Astrocyte of the hippocampus (primary cell): ENCODE data around the gene SEL1L3.

ENCODE experiments used
- DNase-seq: peaks from one replicate; pipeline ENCODE4 v3.0.0; 2011; ENCODE audit warnings: low read depth, low spot score

SEL1L3 gene

GRCh38 chr4:25750874-25751273 lies 111.9 kb downstream of the SEL1L3 start:
- no peak for DNase-seq

- DNase-seq, result peak; percentile 28
Observed at GRCh38 chr4:25749150-25749794, 113.5 kb downstream of the SEL1L3 start.

GRCh38 chr4:25743971-25744370 lies 118.8 kb downstream of the SEL1L3 start:
- DNase-seq, result no peak

GRCh38 chr4:25729564-25729963 lies 133.2 kb downstream of the SEL1L3 start:
- DNase-seq, result no peak

GRCh38 chr4:25728886-25729285 lies 133.9 kb downstream of the SEL1L3 start:
- DNase-seq, result no peak

GRCh38 chr4:25727711-25728493 lies 134.9 kb downstream of the SEL1L3 start:
- DNase-seq, result no peak

- no peak for DNase-seq
Observed at GRCh38 chr4:25725870-25726269, 136.9 kb downstream of the SEL1L3 start.

- peak; percentile 30 for DNase-seq
Observed at GRCh38 chr4:25723409-25723808, 139.4 kb downstream of the SEL1L3 start.

- no peak for DNase-seq
Observed at GRCh38 chr4:25722964-25723363, 139.8 kb downstream of the SEL1L3 start.

- no peak for DNase-seq
Observed at GRCh38 chr4:25713812-25714211, 149.0 kb downstream of the SEL1L3 start.

- DNase-seq, result no peak
Observed at GRCh38 chr4:25712611-25713010, 150.2 kb downstream of the SEL1L3 start.

GRCh38 chr4:25710637-25711036 lies 152.2 kb downstream of the SEL1L3 start:
- DNase-seq, result no peak

- DNase-seq, result no peak
Observed at GRCh38 chr4:25704516-25704915, 158.3 kb downstream of the SEL1L3 start.

- peak; percentile 12 for DNase-seq
Observed at GRCh38 chr4:25703731-25704388, 158.9 kb downstream of the SEL1L3 start.

- DNase-seq, result peak; percentile 95
Observed at GRCh38 chr4:25702848-25703247, 159.9 kb downstream of the SEL1L3 start.

GRCh38 chr4:25700661-25701060 lies 162.1 kb downstream of the SEL1L3 start:
- no peak for DNase-seq

GRCh38 chr4:25697516-25697915 lies 165.3 kb downstream of the SEL1L3 start:
- no peak for DNase-seq
